Measurements from ENCODE around the gene TMEM183A. TPM values are rescaled to one million over a fixed set of nuclear protein-coding genes. Genes with fewer than 3 reads are reported as not detected.

Gene TMEM183A
- total RNA-seq, 1 experiment from 2014 or later = 104 TPM

DNA sequence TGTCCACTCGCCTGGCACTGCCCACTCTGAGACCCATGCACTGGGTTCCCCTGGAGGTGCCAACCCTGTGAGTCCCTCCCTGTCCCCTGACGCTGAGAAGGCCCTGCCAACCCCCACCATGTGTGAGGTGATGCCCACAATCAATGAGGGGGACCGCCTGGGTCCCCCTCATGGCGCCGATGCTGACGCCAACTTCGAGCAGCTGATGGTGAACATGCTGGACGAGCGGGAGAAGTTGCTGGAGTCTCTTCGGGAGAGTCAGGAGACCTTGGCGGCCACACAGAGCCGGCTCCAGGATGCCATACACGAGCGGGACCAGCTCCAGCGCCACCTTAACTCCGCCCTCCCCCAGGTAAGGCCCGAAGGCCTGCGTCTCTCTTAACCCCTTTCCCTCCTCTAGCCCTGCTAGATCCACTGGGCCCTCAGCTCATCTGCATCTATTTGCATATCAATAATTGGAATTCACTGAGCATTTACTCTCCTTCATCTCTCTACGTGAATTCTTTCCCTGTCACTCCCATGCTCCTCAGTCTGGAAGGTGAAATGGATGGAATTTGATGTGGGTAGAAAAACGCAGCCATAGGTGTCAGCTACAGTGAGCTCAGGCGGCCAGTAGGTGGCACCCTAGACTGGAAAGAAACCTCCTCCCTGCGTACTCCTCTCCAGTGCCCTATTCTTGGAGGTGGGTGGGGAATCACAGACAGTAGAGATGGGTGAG, 31.9 kb downstream of the TMEM183A start:
- H3K36me3 Mint-ChIP-seq (ENCODE audit: insufficient read depth, unreplicated experiment) = no peaks in the 10 kb centered on the region
- H3K27ac Mint-ChIP-seq (ENCODE audit: low read depth, unreplicated experiment) = no peak overlapping the region
- ChIA-PET POLR2A (interaction anchor here (1.0 to 2.6 kb wide), 10 partner anchors 10 to 229 kb away, joined by 3 to 23 read pairs (median 4); partner anchors contain the start of gene ADORA1), CTCF (interaction anchor here (0.5 to 22.1 kb wide), 87 partner anchors 9 to 1122 kb away, joined by 3 to 702 read pairs (median 6); partner anchors contain the start of genes ADORA1, CHI3L1, MYBPH and MYOG)
- no peak overlapping the region for H3K4me3 Mint-ChIP-seq (ENCODE audit: unreplicated experiment)
- no peaks in the 10 kb centered on the region for H3K27me3 Mint-ChIP-seq (ENCODE audit: insufficient read depth, unreplicated experiment)
- DNase-seq (ENCODE audit: unreplicated experiment) = peak; percentile 90
- intact Hi-C loops (cut with micrococcal nuclease) = loop anchor here (1.0 to 5.0 kb wide), 6 partner anchors 17 to 288 kb away; no protein-coding TSS in a partner anchor
- H3K4me1 Mint-ChIP-seq (ENCODE audit: insufficient read depth, unreplicated experiment) = peaks cover 18% of the 10 kb centered on the region
- no peaks in the 10 kb centered on the region for H3K9me3 Mint-ChIP-seq (ENCODE audit: unreplicated experiment)
- no TSS peak for BruUV-seq (replicated peaks)
- TF ChIP-seq, protein P1, sequence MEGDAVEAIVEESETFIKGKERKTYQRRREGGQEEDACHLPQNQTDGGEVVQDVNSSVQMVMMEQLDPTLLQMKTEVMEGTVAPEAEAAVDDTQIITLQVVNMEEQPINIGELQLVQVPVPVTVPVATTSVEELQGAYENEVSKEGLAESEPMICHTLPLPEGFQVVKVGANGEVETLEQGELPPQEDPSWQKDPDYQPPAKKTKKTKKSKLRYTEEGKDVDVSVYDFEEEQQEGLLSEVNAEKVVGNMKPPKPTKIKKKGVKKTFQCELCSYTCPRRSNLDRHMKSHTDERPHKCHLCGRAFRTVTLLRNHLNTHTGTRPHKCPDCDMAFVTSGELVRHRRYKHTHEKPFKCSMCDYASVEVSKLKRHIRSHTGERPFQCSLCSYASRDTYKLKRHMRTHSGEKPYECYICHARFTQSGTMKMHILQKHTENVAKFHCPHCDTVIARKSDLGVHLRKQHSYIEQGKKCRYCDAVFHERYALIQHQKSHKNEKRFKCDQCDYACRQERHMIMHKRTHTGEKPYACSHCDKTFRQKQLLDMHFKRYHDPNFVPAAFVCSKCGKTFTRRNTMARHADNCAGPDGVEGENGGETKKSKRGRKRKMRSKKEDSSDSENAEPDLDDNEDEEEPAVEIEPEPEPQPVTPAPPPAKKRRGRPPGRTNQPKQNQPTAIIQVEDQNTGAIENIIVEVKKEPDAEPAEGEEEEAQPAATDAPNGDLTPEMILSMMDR (IDR thresholded peaks at IDR 0.05; ENCODE audit: unreplicated experiment) = peak; percentile 100

- no peak overlapping the region for H3K27ac Mint-ChIP-seq (ENCODE audit: low read depth, unreplicated experiment)
Observed at GRCh38 chr1:203039609-203040512, 32.7 kb downstream of the TMEM183A start.

GRCh38 chr1:203040513-203041275, 33.5 kb downstream of the TMEM183A start:
- POLR2A ChIA-PET = interaction anchor here (1.0 to 2.6 kb wide), 8 partner anchors 14 to 227 kb away, joined by 3 to 23 read pairs (median 6); no protein-coding TSS in a partner anchor
- no peak overlapping the region for H3K27ac Mint-ChIP-seq (ENCODE audit: low read depth, unreplicated experiment)
- DNase-seq (ENCODE audit: unreplicated experiment) = no peak

More at GRCh38 chr1:203039609-203040512, 32.7 kb downstream of the TMEM183A start:
- TF ChIP-seq, protein P1 (IDR thresholded peaks at IDR 0.05; ENCODE audit: unreplicated experiment) = peak; percentile 51
- no peaks in the 10 kb centered on the region for H3K9me3 Mint-ChIP-seq (ENCODE audit: unreplicated experiment)
- intact Hi-C loops (cut with micrococcal nuclease) = loop anchor here (1.0 to 5.0 kb wide), 6 partner anchors 16 to 287 kb away; no protein-coding TSS in a partner anchor
- BruUV-seq (replicated peaks) = no TSS peak
- H3K4me1 Mint-ChIP-seq (ENCODE audit: insufficient read depth, unreplicated experiment) = peaks cover 18% of the 10 kb centered on the region
- no peak overlapping the region for H3K4me3 Mint-ChIP-seq (ENCODE audit: unreplicated experiment)
- H3K27me3 Mint-ChIP-seq (ENCODE audit: insufficient read depth, unreplicated experiment) = no peaks in the 10 kb centered on the region
- DNase-seq (ENCODE audit: unreplicated experiment) = peak; percentile 43
- ChIA-PET CTCF (interaction anchor here (0.6 to 22.1 kb wide), 89 partner anchors 9 to 1123 kb away, joined by 3 to 702 read pairs (median 6); partner anchors contain the start of genes ADORA1, CHI3L1, MYBPH and MYOG), POLR2A (interaction anchor here (1.0 to 2.6 kb wide), 12 partner anchors 9 to 228 kb away, joined by 3 to 23 read pairs (median 4); partner anchors contain the start of gene ADORA1)
- no peaks in the 10 kb centered on the region for H3K36me3 Mint-ChIP-seq (ENCODE audit: insufficient read depth, unreplicated experiment)

More at GRCh38 chr1:203040513-203041275, 33.5 kb downstream of the TMEM183A start:
- Mint-ChIP-seq H3K36me3 (ENCODE audit: insufficient read depth, unreplicated experiment) (no peaks in the 10 kb centered on the region), H3K4me3 (ENCODE audit: unreplicated experiment) (no peak overlapping the region), H3K4me1 (ENCODE audit: insufficient read depth, unreplicated experiment) (peaks cover 18% of the 10 kb centered on the region), H3K9me3 (ENCODE audit: unreplicated experiment) (no peaks in the 10 kb centered on the region), H3K27me3 (ENCODE audit: insufficient read depth, unreplicated experiment) (no peaks in the 10 kb centered on the region)
- CTCF ChIA-PET = interaction anchor here (0.7 to 22.1 kb wide), 47 partner anchors 8 to 604 kb away, joined by 3 to 702 read pairs (median 8); partner anchors contain the start of genes ADORA1, CHI3L1, MYBPH and PPFIA4
- TF ChIP-seq, protein P1 (IDR thresholded peaks at IDR 0.05; ENCODE audit: unreplicated experiment) = no peak
- intact Hi-C loops (cut with micrococcal nuclease) = no loop called here
- BruUV-seq (replicated peaks) = no TSS peak

All from MCF 10A (cell line).